Prostate gland (tissue), 2 donors: ENCODE results near the gene TKFC. TPM values are rescaled to one million over a fixed set of nuclear protein-coding genes. Genes with fewer than 3 reads are reported as not detected.

Experiments
- DNase-seq: peaks from one replicate; pipeline ENCODE4 v3.0.0-alpha.2; 2019; ENCODE audit warnings: low spot score
- H3K27ac ChIP-seq, 2 donors: fragments of 200-600 bp; sonication (generic); 2 replicates each; pipeline ENCODE4 v1.5.1; 2017 to 2019
- H3K27me3 ChIP-seq: fragments of 200-600 bp; sonication (generic); replicated peaks from 2 replicates; pipeline ENCODE4 v1.5.1; 2019; ENCODE audit not compliant: insufficient read depth
- H3K36me3 ChIP-seq, 2 donors: fragments of 200-600 bp; sonication (generic); 1 replicate in 1 of 2; 2 replicates in 1 of 2; pipeline versions ENCODE4 v1.5.1 to v1.8.1; 2017 to 2019
- H3K4me1 ChIP-seq: fragments of 200-600 bp; sonication (generic); replicated peaks from 2 replicates; pipeline ENCODE4 v1.5.1; 2019
- H3K4me3 ChIP-seq, 2 donors: fragments of 200-600 bp; sonication (generic); 2 replicates each; pipeline ENCODE4 v1.5.1; 2017 to 2019
- H3K9me3 ChIP-seq: fragments of 200-600 bp; sonication (generic); 2 replicates; pipeline ENCODE4 v1.5.1; 2017
- POLR2A ChIP-seq: fragments of 450-650 bp; IDR thresholded peaks from one replicate; pipeline ENCODE4 v1.6.1; 2016; ENCODE audit warnings: antibody characterized with exemption, mild to moderate bottlenecking
- POLR2AphosphoS5 ChIP-seq: sonication (generic); formaldehyde crosslinking; IDR thresholded peaks from one replicate; pipeline ENCODE4 v1.6.1; 2017; ENCODE audit warnings: antibody characterized with exemption
- WGBS: methylation state at CpG from one replicate; pipeline ENCODE4 v1.1.5; 2018; 5-methylcytosine and 5-hydroxymethylcytosine counted together
- intact Hi-C: fragments of 100-400 bp; cut with DNase I; formaldehyde crosslinking; loops from one replicate; pipeline ENCODE4 v1.14.2; 2022
- total RNA-seq, 2 donors: library from RNA; depleted of rRNA; stranded (reverse); fragments of >200 nt; gene quantifications; one replicate each; pipeline ENCODE4 v1.1.0, GENCODE V29; 2016
- TF ChIP-seq, protein P1 (sequence below), 4 experiments: fragments of 200-600 bp in 2 of 4; fragments of 450-650 bp in 2 of 4; sonication (generic) in 2 of 4; IDR thresholded peaks; 1 replicate in 3 of 4; 2 replicates in 1 of 4; pipeline ENCODE4 v1.5.1; 2016 to 2019; ENCODE audit warnings: antibody characterized with exemption in 4 of 4, mild to moderate bottlenecking in 2 of 4, moderate library complexity in 2 of 4

Gene TKFC
- total RNA-seq, 2 donors from 2014 or later, result 52.8 to 79.3 TPM

DNA sequence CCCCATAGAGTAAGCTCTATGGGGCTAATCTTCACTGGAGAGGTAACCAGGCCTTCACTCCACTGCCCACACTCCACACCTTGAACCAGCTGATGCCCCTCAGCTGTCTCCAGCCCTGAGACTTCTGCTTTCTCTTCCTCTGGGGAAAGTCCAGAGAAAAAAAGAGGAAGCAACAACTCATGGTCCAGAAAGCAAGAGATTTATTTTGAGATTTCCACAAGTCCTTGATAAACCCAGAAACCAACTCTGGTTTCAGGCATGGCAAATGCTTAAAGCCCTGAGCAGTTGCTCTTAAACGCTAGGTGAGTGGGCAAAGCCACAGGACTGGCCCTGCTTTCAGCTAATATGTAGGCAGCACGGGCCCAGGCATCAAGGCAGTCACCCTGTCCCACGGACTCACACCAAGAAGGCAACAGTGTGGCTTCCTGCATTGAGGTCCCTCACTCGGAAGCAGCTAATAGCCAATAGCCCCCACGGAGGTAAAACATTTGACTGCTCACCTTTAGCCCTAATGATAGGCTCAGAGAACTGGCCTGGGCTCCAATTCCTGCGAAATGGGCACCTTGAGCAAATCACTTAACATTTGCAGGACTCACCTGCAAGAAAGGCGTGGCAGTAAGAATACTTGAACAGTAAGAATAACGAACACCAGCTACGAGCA, 24.3 kb downstream of the TKFC start:
- intact Hi-C loops, result no loop called here

DNA sequence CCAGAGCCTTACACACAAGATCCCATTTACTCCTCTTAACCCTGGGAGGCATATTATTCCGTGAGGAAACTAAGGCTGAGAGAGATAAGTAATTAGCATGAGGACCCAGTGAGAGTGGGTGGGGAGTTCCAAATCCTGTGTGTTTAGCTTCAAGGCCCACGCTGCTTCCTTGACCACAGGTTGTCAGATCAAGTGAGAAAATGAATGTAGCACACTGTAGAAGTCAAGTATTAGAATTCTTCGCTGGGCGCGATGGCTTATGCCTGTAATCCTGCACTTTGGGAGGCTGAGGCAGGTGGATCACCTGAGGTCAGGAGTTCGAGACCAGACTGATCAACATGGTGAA, 24.8 kb downstream of the TKFC start:
- Histone ChIP-seq H3K4me3 (no peak overlapping the region), H3K9me3 (no peaks in the 10 kb centered on the region), H3K27me3 (no peaks in the 10 kb centered on the region), H3K36me3 (peaks cover 0 to 4% of the 10 kb centered on the region in 2 donors), H3K4me1 (peaks cover 4% of the 10 kb centered on the region), H3K27ac (no peak overlapping the region)
- DNase-seq, result no peak
- intact Hi-C loops, result no loop called here
- no peak for TF ChIP-seq POLR2A
- TF ChIP-seq, protein P1, sequence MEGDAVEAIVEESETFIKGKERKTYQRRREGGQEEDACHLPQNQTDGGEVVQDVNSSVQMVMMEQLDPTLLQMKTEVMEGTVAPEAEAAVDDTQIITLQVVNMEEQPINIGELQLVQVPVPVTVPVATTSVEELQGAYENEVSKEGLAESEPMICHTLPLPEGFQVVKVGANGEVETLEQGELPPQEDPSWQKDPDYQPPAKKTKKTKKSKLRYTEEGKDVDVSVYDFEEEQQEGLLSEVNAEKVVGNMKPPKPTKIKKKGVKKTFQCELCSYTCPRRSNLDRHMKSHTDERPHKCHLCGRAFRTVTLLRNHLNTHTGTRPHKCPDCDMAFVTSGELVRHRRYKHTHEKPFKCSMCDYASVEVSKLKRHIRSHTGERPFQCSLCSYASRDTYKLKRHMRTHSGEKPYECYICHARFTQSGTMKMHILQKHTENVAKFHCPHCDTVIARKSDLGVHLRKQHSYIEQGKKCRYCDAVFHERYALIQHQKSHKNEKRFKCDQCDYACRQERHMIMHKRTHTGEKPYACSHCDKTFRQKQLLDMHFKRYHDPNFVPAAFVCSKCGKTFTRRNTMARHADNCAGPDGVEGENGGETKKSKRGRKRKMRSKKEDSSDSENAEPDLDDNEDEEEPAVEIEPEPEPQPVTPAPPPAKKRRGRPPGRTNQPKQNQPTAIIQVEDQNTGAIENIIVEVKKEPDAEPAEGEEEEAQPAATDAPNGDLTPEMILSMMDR (IDR thresholded peaks at IDR 0.05), result no peak
- no peak for TF ChIP-seq POLR2AphosphoS5
- 93% methylated on average over 6 of the region's 6 CpGs for WGBS

More for the DNA sequence above, 24.3 kb downstream of the TKFC start:
- Histone ChIP-seq H3K4me1 (peaks cover 4% of the 10 kb centered on the region), H3K36me3 (peaks cover 0 to 6% of the 10 kb centered on the region in 2 donors), H3K27ac (no peak overlapping the region), H3K27me3 (no peaks in the 10 kb centered on the region), H3K4me3 (no peak overlapping the region), H3K9me3 (no peaks in the 10 kb centered on the region)
- WGBS, result 87% methylated on average over 9 of the region's 9 CpGs
- DNase-seq, result no peak
- TF ChIP-seq POLR2AphosphoS5 (no peak), POLR2A (no peak)
- TF ChIP-seq, protein P1 (IDR thresholded peaks at IDR 0.05), result no peak

DNA sequence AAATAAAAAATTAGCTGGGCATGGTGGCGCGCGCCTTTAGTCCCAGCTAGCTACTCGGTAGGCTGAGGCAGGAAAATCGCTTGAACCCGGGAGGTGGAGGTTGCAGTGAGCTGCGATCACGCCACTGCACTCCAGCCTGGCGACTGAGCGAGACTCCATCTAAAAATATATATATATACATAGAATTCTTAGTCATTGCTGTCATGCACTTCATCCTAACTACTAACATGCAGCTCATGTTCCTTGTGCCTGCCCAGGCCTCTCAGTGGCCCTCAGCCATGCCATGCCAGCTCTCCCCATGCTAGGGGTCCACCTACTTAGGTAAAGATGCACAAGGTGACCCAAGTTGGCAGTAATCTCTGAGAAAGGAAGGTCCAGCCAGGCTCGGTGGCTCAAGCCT, 25.5 kb downstream of the TKFC start:
- Histone ChIP-seq H3K36me3 (no peaks in the 10 kb centered on the region), H3K27ac (no peak overlapping the region), H3K9me3 (no peaks in the 10 kb centered on the region), H3K4me3 (no peak overlapping the region), H3K4me1 (peaks cover 4% of the 10 kb centered on the region), H3K27me3 (no peaks in the 10 kb centered on the region)
- intact Hi-C loops, result no loop called here
- WGBS, result 96% methylated on average over 11 of the region's 11 CpGs
- TF ChIP-seq POLR2AphosphoS5 (no peak), POLR2A (no peak)
- TF ChIP-seq, protein P1 (IDR thresholded peaks at IDR 0.05), result no peak
- no peak for DNase-seq

DNA sequence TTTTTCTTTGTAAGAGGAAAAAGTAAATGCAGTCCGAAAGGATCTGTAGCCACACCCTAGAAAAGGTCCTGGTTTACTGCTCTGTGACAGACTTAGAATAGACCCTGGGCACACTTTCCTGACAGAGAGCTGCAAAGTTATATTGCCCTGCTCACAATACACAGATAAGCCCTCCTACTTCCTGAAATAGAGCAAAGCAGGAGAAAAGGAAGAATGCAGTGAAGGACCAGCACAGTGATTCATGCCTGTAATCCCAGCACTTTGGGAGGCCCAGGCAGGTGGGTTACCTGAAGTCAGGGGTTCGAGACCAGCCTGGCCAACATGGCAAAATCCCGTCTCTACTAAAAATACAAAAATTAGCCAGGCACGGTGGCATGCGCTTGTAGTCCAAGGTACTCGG, 26.5 kb downstream of the TKFC start:
- Histone ChIP-seq H3K4me3 (no peak overlapping the region), H3K9me3 (no peaks in the 10 kb centered on the region), H3K27me3 (no peaks in the 10 kb centered on the region), H3K36me3 (no peaks in the 10 kb centered on the region), H3K27ac (no peak overlapping the region), H3K4me1 (peaks cover 4% of the 10 kb centered on the region)
- WGBS, result 86% methylated on average over 6 of the region's 6 CpGs
- no peak for DNase-seq
- intact Hi-C loops, result no loop called here
- TF ChIP-seq POLR2A, result no peak
- TF ChIP-seq POLR2AphosphoS5, result no peak
- TF ChIP-seq, protein P1 (IDR thresholded peaks at IDR 0.05), result no peak

DNA sequence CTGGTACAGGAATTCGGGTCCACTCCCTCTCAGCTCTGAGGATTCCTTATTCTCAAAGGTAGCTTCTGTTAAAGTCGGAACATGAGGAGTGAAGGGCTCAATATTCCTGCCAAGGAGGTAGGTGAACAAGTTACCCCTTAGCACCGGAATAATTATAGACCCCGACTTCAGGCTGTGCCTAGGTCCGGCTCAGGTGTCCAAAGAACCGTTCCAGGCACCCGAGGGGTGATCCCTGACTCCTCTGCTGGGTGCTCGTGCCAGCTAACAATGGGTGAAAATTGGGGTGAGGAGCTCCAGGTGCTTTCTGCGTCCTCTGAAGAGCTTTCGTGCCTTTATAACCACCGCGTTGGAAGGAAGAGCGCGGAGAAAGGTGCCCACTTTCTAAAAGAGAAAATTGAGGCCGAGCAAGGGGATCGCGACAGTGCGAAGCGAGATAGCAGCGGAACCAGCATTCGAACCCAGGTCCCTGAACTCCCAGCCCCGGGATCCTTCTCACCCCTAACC, 28.3 kb downstream of the TKFC start:
- Histone ChIP-seq H3K4me3 (peak overlapping the region; percentile 52 to 63), H3K27me3 (no peaks in the 10 kb centered on the region), H3K9me3 (no peaks in the 10 kb centered on the region), H3K36me3 (no peaks in the 10 kb centered on the region), H3K4me1 (peaks cover 6% of the 10 kb centered on the region), H3K27ac (peak overlapping the region; percentile 96 to 97)
- intact Hi-C loops, result no loop called here
- WGBS, result 3% methylated on average over 22 of the region's 22 CpGs
- no peak for DNase-seq
- TF ChIP-seq, protein P1 (IDR thresholded peaks at IDR 0.05), result no peak
- no peak for TF ChIP-seq POLR2AphosphoS5
- TF ChIP-seq POLR2A, result no peak
